AG08396 (cell line): ENCODE measurements around the gene RPS6KL1.
A peak's percentile ranks its signal among the peaks of the same experiment; 100 is the strongest.

Source experiments
- DNase-seq: peaks from one replicate; pipeline ENCODE4 v3.0.0; 2012; ENCODE audit warnings: low spot score, mixed read lengths

RPS6KL1 gene, protein sequence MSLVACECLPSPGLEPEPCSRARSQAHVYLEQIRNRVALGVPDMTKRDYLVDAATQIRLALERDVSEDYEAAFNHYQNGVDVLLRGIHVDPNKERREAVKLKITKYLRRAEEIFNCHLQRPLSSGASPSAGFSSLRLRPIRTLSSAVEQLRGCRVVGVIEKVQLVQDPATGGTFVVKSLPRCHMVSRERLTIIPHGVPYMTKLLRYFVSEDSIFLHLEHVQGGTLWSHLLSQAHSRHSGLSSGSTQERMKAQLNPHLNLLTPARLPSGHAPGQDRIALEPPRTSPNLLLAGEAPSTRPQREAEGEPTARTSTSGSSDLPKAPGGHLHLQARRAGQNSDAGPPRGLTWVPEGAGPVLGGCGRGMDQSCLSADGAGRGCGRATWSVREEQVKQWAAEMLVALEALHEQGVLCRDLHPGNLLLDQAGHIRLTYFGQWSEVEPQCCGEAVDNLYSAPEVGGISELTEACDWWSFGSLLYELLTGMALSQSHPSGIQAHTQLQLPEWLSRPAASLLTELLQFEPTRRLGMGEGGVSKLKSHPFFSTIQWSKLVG

DNA sequence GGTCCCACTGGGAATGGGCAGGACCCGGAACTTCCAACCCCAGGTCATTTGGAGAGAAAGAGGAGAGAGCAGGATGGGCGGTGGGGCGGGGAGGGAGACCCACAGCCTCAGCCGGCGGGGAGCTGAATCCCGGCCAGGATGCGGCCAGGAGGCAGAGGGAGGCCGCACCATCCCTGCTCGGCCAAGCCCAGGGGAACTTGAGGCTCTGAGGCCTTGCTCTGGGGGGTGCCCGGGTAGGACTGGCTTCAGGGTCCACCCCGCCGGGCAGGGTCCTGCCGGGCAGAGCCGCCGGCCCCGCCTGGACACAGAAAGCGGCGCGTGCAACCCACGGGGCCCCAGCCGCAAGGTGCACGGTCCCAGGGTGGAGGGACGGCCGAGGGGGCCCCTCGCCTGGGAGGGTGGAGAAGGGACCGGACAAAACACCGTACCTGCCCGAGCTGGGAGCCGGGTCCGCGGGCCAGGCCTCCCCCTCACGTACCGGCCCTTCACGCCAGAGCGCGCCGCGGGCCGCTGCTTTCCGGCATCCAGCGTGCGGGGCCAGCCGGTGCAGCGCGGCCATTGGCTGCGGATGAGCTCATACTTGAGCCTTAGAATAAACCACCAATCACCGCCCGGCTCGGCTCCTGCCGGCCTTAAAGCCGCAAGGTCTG is at the start of gene RPS6KL1:
RPS6KL1 (minus strand) TSS at position 509 of the 650 bp plus-strand sequence. CDS start 1,719 bp downstream, outside the sequence.
- DNase-seq, result peak; percentile 97

DNA sequence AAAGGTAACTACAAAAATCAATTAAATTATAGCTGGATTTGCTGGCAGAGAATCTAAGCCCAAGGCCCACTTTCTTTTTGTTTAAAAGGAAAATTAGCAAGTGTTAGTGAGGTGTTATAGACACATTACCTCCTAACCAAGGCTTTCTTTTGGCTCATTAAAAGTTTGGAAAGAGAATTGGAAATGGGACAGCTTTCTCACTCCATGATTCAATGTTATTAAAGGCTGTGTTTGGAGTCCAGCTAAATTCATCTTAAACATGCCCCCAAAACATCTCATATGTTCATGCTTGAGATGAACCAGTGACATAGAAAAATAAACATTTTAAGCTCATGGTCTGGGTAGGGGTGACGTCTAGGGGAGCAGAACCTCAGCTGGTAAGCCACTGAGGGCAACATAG is 45.8 kb upstream of the RPS6KL1 start:
- DNase-seq, result no peak

DNA sequence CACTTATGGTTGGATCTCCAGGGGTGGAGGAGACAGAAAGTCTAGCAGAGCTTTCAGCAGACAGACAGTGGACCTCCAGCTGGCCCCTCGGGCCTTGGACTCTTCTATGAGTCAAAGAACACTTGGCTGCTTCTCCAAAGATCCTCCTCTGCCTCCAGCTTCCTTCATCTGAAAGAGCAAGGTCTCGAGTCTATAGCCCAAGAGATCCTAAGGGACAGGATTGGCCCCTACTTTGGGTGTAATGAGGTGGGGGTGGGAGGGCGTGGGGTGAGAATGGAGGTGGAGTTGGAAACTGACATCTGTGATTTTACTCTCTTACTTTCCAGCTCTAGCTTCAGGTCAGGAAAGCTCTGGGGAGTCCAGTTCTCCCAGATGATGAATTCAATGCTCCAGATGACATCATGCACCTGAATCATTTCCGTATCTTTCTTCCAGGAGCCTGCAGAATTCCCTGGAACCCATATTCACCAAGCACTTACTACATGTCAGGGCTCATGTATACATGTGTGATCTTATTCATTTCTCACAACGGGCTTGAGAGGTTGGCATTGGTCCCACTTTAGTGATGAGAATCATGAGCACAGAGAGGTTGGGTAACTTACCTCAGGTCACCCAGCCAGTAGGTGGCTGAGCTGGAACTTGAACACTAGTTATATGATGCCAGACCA is 42.6 kb upstream of the RPS6KL1 start:
- no peak for DNase-seq

DNA sequence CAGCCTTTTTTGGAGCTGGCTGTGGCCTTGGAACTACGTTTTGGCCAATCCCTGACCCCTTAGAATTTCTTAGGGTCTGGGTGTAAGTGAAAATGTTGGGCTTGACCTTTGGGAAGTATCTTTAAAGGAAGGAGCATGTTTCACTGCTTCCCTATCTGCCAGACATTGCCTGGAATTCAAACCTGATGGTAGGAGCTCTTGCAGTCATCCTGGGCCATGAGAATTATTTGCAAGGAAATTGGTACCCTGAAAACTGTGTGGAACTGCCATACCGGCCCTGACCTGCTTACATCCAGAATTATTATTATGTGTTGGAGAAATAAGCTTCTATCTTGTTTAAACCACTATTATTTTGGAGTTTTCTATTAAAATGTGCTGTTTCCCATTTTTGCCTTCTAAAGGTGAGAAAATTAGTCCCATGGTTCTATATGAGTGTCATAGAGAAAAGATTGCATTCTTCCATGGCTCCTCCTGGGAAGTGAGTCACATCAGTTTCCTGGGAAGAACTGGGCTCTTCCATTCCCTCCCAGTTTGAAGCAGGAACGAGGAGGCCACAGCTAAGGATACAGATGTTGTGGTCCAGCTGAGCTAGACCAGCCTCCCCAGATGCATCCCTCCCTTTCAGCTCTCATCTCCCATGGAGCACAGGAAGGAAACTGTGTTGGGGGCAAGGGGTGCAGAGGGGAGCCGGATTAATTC is 41.9 kb upstream of the RPS6KL1 start:
- no peak for DNase-seq

DNA sequence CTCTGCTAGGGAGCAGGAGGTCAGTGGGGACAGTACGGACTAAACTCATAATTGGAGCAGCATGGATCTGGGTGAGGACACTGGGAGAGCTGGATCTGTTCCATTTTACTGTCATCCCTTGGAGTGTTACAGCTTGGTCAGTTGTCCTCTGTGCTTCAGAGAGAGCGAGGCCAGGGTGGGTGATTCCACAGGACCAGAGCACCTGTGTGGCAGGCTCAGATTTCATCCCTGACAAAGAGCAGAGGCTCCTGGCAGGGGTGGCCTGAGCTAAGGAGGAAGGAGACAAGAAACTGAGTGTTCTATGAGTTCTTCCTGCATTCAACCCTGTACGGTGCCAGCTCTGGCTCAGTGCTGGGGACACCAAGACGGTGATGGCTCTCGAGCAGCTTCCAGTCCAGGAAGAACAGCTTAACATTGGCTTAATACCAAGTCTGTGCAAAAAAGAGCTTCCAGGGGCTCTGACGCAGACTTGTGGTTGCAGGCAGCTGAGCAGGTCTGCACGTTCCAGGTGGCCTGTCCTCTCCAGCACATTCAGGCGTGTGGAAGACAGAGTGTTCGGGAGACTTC is 40.7 kb upstream of the RPS6KL1 start:
- DNase-seq, result no peak

DNA sequence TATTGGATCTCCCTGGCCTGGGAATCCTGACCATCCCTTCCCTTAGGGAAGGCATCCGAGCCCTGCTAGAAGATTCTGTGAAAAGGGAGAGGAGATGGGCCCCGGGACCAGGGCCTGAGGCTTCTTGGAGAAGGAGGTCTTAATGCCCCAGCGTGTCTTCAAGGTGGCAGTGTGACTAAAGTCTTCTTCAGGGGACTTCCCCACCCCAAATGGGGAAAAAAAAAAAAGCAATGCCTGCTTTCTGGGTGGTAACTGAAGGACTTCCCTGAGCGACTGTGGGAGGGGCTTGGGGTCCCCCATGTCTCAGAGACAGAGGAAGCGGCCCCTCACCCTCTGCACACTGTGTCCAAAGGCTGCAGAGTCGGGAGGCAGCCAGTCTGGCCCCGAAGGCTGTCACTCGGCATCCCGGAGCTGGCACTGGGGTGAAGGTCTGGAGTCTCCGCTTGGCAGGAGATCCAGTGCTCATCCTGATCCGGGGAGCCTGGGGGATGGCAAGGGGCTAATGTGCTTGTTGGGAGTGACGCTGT is 40.2 kb upstream of the RPS6KL1 start:
- DNase-seq, result no peak

DNA sequence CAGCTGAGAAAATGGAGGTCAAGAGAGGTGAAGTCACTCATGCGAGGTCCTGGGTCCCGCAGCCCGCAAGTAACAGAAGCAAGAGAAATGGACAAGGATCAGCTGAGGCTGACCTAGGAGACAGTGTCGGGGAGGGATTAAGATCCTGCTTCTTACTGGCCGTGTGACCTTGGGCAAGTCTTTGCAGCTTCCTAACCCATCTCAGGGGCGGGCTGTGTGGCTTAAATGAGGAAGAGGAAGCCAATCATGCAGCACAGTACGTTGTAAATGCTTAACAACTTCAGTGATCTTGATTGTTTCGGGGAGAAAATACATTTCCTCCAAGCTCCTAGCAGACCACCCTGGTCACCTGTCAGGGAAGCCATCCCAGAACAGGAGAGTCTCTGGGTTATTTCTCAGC is 39.4 kb upstream of the RPS6KL1 start:
- DNase-seq, result no peak

DNA sequence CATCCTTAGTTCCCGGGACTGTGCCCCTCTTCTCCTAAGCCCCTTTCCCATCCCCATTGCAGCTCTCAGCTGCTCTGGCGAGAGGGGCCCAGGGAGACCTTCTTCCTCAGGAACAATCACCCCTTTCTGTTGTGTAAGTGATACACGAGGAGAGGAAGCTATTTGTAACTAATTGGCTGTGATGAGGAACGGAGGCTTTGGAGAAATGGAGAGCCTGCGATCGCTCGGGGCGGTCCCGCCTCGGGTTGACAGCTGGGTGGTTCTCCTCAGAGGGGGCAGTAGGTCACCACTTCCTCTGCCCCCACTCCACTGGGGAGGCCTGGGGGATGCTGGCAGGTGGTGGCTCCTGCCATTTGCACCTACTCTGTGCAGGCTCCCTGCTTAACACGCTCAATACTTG is 39.0 kb upstream of the RPS6KL1 start:
- no peak for DNase-seq

DNA sequence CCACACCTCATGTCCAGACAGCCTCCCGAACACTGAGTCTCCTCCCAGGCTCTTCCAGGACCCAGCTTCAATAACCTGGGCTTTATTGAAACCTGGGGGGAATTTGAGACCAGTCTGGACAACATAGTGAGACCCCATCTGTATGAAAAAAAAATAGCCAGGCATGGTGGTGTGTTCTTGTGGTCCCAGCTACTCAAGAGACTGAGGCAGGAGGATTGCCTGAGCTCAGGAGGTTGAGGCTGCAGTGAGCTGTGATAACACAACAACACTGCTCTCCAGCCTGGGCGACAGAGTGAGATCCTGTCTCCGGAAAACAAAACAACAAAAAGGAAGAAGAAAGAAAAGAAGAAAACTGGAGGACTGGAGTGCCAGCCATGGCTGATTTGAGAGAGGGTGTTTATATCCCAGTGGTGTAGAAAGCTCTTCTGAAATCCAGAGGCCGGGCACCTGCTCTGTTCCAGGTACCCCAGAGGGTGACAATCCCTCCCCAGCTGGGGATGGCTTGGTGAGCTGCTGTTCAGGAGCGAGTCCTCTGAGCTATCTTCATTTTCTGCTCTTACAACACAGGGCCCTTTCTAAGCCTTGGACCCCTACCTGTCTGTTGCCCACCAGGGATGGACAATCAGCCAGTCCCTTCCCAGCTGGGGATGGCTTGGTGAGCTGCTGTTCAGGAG is 38.3 kb upstream of the RPS6KL1 start:
- DNase-seq, result no peak

DNA sequence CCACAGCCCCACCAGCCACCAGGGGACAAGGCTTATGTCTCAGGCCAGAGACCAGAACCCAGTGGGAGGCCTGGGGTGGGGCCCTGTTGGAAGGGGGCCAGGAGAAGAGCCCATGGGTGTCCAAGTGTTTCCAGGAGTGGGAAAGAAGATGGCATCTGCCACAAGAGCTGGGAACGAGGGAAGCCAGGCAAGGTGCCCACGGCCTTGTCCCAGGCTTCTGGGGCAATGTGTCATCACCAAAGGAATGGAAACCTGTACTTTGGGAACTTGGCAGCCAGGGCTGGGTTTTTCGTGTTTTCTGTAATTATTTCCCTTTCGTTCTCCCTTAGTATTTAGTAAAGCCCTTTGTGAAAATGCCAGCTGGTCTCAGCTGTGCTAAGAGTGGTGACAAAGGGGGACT is 37.7 kb upstream of the RPS6KL1 start:
- no peak for DNase-seq

DNA sequence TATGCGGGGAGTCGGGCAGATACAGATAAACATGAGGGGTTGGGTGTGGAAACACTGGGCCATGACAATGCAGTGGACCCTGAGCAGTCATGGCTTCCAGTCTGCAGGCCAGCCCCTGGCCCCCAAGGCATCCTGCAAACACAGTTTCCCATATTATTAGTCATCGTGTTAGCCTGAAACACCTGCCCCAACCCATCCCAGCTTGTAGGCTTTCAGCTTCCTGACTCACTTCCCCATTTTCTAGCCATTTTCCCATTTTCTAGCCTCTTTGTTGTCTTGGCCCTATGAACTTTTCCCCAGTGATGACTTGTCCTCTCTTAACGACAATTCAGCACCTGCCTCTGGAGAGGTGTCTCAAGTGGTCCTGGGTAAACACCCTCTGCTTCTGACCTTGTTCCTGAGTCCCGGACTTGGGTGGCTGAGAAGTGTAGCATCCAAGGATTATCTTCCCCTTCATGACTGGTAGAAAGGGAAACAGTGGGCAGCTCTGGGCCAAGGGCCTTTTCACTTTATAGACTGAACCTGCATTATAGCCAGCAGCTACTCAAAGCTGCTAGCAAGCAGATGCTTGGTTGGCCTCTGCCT is 36.6 kb upstream of the RPS6KL1 start:
- DNase-seq, result no peak

DNA sequence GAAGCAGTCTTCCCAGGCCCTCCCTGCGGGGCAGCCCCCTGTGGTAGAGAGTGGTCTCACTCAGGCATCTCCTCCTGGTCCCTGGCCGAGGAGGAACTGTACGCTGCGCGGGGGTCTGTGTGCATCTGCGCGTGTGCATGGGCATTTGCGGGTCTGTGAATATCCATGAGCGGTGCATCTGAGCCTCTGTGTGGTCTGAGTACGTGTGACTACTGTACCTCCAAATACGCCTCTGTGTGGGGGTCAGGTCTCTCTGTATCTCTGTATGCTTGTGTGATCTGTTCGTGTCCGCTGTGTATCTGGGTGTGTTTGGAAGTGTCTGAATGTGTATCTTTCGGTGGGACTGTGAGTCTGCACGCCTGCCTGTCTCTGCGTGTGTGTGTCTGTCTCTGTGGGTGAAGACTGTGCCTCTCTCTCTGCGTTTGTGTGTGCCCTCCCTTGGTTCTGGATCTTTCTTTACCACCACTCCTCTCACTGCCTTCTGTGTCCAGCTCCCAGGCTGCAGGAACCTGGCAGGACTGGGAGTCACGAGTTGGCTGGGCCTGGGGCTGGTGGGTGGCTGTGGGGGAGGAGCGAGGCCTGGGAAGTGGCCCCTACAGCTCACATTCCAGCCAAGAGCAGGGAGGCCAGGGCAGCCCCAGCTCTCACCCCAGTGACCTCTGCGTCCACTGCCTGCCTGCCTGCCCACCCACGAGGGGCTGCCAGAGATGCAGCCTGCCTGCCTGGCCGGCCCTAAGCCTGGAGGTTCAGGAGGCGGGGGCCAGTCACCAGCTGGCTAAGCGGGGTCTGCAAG is 33.4 kb upstream of the RPS6KL1 start:
- no peak for DNase-seq

DNA sequence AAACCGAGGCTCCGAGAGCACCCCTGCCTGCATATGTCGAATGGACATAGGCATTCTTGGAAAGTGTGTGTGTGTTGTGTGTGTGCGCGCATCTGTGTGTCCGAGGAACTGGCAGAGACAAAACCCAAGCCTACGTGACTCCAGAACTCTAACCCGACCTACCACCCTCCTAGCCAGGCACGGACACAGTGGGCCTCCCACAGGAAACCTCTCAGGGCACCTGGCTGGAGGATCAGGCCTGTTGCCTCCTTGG is 32.9 kb upstream of the RPS6KL1 start:
- DNase-seq, result no peak

DNA sequence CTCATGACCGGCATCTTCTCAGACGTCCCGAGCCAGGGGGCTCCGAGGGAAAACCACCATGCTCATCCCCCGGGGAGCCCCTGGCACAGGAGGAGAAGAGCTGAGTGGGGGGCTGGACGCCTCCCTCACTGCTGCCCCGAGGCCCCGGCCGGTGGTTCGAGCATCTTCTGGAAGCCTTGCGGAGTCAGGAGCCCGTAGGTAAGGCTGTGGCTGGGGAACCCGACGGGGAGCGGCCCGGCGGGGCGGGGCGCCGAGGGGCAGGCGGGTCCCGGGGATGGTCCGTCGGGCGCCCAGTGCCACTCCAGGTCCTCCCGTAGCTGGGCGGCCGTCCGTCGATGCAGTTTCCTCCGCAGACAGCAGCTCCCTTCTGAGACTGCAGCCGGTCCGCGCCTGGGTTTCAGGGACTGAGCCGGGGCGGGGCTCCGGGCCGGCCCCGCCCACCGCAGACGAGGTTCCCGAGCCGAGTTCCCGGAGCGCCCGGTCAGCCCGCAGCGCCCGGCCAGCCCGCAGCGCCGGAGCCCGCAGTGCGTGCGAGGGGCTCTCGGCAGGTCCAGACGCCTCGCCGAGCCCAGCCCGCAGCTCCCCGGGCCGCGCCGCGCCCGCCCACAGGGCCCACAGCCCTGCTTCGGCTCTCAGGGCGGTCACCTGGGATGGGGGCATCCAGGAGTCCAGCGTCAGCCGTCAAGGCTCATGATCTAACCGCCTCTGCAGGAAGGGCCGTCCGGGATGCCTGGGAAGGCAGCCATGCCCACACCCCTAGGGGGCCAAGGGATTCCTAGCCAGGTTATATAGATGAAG is 32.4 kb upstream of the RPS6KL1 start, which contains the start of gene PGF:
PGF (minus strand) TSS at position 369 of the 798 bp plus-strand sequence; CDS start at position 14, 355 bp downstream.
- peak; percentile 86 for DNase-seq

DNA sequence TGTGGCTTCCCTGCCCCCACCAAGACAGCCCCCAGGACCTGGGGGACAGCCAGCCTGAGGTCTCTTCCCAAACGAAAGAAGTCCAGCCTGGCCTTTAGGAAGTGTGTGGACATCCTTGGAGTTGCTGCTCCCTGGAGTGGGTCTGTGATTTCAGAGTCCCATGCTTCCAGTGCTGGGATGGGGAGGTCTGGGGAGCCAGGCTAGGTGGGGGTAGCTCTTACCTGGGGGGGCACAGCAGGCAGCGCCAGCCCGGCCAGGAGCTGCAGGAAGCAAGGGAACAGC is 31.8 kb upstream of the RPS6KL1 start:
- DNase-seq, result no peak

DNA sequence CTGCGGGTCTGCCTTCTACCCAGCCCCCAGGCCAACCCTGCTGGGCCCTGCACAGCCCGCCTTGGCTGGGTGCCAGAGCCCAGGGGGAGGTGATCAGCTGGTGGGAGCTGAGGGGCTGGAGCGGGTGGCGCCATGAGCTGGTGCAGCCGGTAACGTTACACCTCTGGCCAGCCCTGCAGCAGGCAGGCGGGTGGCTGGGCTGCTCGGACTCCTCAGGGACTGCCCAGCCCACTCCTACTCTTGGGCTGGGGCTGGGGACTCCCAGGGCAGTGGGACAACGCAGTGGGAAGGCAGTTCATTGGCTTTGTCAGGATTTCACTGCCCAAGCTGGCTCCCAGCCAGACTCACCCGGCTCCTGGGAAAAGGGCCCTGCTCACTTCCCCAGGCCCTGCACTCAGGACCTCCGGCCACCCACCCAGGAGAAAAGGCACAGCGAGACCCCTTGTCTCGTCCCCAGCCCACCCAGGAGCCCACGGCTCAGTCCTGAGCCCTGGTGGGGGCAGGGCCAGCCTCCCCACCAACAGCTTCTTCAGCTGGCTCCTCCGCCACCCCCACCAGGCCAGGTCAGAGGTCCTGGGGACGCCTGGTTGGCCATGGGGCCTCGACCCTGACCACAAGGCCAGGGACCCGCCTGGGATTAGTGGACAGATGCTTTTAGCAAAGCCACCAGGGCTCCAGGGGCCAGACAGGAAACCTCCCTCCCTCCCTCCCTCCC is 31.3 kb upstream of the RPS6KL1 start:
- DNase-seq, result no peak

DNA sequence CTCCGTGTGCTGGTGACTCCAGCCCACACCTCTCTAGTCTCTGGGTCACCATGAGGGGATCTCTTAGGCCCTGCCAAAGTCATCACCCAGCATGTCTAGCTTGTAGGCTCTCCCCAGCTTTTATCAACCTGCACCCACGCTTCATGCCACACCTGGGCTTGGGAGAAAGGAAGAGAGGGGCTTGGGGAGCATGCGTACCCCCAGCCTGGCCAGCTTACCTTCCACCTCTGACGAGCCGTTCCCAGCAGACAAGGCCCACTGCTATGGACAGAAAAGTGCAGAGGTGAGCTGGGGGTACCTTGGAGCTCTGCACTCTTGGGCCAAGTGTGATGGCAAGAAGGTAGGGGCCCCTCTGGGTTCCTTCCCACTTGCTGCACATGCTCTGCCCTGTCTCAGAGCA is 30.6 kb upstream of the RPS6KL1 start:
- DNase-seq, result no peak

DNA sequence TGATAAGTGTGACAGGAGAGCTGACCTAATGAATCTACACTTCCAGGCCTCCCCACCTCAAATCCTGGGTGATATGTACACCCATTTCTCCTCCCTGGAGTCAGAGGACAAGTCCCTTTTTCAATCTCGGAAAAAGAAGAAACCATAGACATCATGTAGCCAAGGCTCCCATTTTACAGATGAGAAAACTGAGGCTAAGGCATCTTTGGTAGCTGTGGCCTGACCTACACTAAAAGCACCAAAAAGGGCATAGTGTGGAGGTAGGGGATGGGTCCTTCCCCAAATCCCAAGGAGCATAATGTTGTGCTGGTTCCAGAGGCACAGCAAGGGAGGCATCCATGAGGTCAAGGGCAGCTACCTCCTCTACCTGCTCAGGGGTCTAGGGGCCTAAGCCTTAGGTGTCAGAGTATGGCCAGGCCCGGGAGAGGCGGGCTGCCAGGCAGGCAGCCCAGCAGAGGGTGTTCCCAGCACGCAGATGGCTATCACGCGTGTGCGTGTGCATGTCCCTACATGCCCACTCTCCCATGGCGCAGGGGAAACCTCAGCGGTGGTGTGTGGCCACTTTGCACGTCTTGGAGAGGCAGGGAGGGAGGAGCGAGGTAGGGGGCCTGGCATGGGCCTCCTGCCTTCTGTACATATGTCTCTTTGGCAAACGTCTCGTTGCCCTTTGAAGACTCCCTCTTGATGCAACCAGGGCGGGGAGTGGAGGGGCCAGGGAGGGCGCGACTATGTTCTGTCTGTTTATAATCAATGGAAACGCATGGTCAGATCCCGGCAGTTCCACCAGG is 29.8 kb upstream of the RPS6KL1 start:
- no peak for DNase-seq
